H9 (cell line): ENCODE measurements around the gene ACO1. TPM values are rescaled to one million over a fixed set of nuclear protein-coding genes. Genes with fewer than 3 reads are reported as not detected.
A peak's percentile ranks its signal among the peaks of the same experiment; 100 is the strongest.

Source experiments
- DNase-seq: peaks from one replicate; pipeline ENCODE4 v3.0.0-alpha.2; 2017
- H2AFZ ChIP-seq: one replicate; pipeline ENCODE4 v1.6.1; 2013; ENCODE audit warnings: mild to moderate bottlenecking, low read length, control low read depth, moderate library complexity
- H2AK5ac ChIP-seq: 2 replicates; pipeline ENCODE4 v1.6.1; 2013; ENCODE audit warnings: low read length, control low read depth, mixed read lengths; ENCODE audit not compliant: insufficient read length
- H2BK120ac ChIP-seq: one replicate; pipeline ENCODE4 v1.6.1; 2013; ENCODE audit warnings: low read depth, mild to moderate bottlenecking, low read length, control low read depth, inconsistent platforms; ENCODE audit not compliant: poor library complexity, severe bottlenecking
- H2BK12ac ChIP-seq: 2 replicates; pipeline ENCODE4 v1.6.1; 2013; ENCODE audit warnings: low read length, control low read depth, mixed read lengths, low read depth; ENCODE audit not compliant: insufficient read length
- H2BK15ac ChIP-seq: 2 replicates; pipeline ENCODE4 v1.6.1; 2013; ENCODE audit warnings: low read depth, low read length, control low read depth
- H2BK20ac ChIP-seq: one replicate; pipeline ENCODE4 v1.6.1; 2013; ENCODE audit warnings: low read depth, mild to moderate bottlenecking, low read length, control low read depth, inconsistent platforms; ENCODE audit not compliant: poor library complexity, severe bottlenecking
- H2BK5ac ChIP-seq: 2 replicates; pipeline ENCODE4 v1.6.1; 2013; ENCODE audit warnings: low read length, control low read depth, mixed read lengths; ENCODE audit not compliant: insufficient read length
- H3K14ac ChIP-seq: 2 replicates; pipeline ENCODE4 v1.6.1; 2013; ENCODE audit warnings: low read length, control low read depth; ENCODE audit not compliant: insufficient read depth
- H3K18ac ChIP-seq: 2 replicates; pipeline ENCODE4 v1.6.1; 2013; ENCODE audit warnings: low read depth, mild to moderate bottlenecking, mixed read lengths, low read length, control low read depth; ENCODE audit not compliant: insufficient read length
- H3K23ac ChIP-seq: 2 replicates; pipeline ENCODE4 v1.6.1; 2013; ENCODE audit warnings: low read length, control low read depth, mixed read lengths, low read depth; ENCODE audit not compliant: insufficient read length
- H3K23me2 ChIP-seq: 2 replicates; pipeline ENCODE4 v1.6.1; 2013; ENCODE audit warnings: low read depth, mild to moderate bottlenecking, mixed read lengths, low read length, control low read depth; ENCODE audit not compliant: insufficient read length, poor library complexity, severe bottlenecking
- H3K27ac ChIP-seq: 2 replicates; pipeline ENCODE4 v1.5.1; 2013; ENCODE audit warnings: low read length, control low read depth, mixed read lengths, low read depth; ENCODE audit not compliant: insufficient read length
- H3K27me3 ChIP-seq: 2 replicates; pipeline ENCODE4 v1.6.1; 2013; ENCODE audit warnings: low read length, control low read depth, inconsistent platforms; ENCODE audit not compliant: insufficient read depth
- H3K4ac ChIP-seq: 2 replicates; pipeline ENCODE4 v1.6.1; 2013; ENCODE audit warnings: low read depth, mild to moderate bottlenecking, control low read depth, inconsistent platforms, low read length, moderate library complexity
- H3K4me1 ChIP-seq: 2 replicates; pipeline ENCODE4 v1.6.1; 2013; ENCODE audit warnings: low read length, control low read depth, inconsistent platforms; ENCODE audit not compliant: insufficient read depth
- H3K4me2 ChIP-seq: 2 replicates; pipeline ENCODE4 v1.6.1; 2013; ENCODE audit warnings: low read length, control low read depth, mixed read lengths; ENCODE audit not compliant: insufficient read length, insufficient read depth
- H3K56ac ChIP-seq: 2 replicates; pipeline ENCODE4 v1.6.1; 2013; ENCODE audit warnings: low read depth, mild to moderate bottlenecking, mixed read lengths, low read length, control low read depth; ENCODE audit not compliant: insufficient read length
- H3K79me1 ChIP-seq: 2 replicates; pipeline ENCODE4 v1.6.1; 2013; ENCODE audit warnings: low read depth, mild to moderate bottlenecking, moderate library complexity, low read length, control low read depth, inconsistent platforms; ENCODE audit not compliant: insufficient read depth, poor library complexity, severe bottlenecking
- H3K79me2 ChIP-seq: 2 replicates; pipeline ENCODE4 v1.6.1; 2013; ENCODE audit warnings: low read length, control low read depth, inconsistent platforms; ENCODE audit not compliant: insufficient read depth
- H3K9ac ChIP-seq: 2 replicates; pipeline ENCODE4 v1.6.1; 2013; ENCODE audit warnings: low read length, control low read depth, mixed read lengths; ENCODE audit not compliant: insufficient read length; ENCODE audit errors: extremely low read depth
- H3K9me3 ChIP-seq: one replicate; pipeline ENCODE4 v1.6.1; 2013; ENCODE audit warnings: low read depth, low read length, inconsistent platforms; ENCODE audit not compliant: control insufficient read depth
- H3T11ph ChIP-seq: one replicate; pipeline ENCODE4 v1.6.1; 2013; ENCODE audit warnings: mild to moderate bottlenecking, low read length, control low read depth, inconsistent platforms
- H4K20me1 ChIP-seq: one replicate; pipeline ENCODE4 v1.6.1; 2013; ENCODE audit not compliant: control insufficient read depth, insufficient read length, insufficient read depth
- H4K5ac ChIP-seq: 2 replicates; pipeline ENCODE4 v1.6.1; 2013; ENCODE audit warnings: low read depth, mild to moderate bottlenecking, mixed read lengths, low read length, control low read depth; ENCODE audit not compliant: insufficient read length
- H4K8ac ChIP-seq: replicated peaks from 2 replicates; pipeline ENCODE4 v1.6.1; 2013; ENCODE audit warnings: low read length, control low read depth, mixed read lengths, low read depth; ENCODE audit not compliant: insufficient read length
- H4K91ac ChIP-seq: 2 replicates; pipeline ENCODE4 v1.6.1; 2013; ENCODE audit warnings: low read depth, mild to moderate bottlenecking, moderate library complexity, mixed read lengths, low read length, control low read depth; ENCODE audit not compliant: insufficient read length
- H3K27ac Mint-ChIP-seq, 3 experiments: 2 replicates in 2 of 3; 3 replicates in 1 of 3; pipeline ENCODE4 v1.8.0; 2020 to 2021; ENCODE audit warnings: mixed read lengths in 3 of 3, mild to moderate bottlenecking in 1 of 3, moderate library complexity in 1 of 3
- H3K27me3 Mint-ChIP-seq: 2 replicates; pipeline ENCODE4 v1.8.0; 2021; ENCODE audit warnings: low read depth, mild to moderate bottlenecking, moderate library complexity, mixed read lengths
- H3K36me3 Mint-ChIP-seq, 3 experiments: 2 replicates in 2 of 3; 3 replicates in 1 of 3; pipeline ENCODE4 v1.8.0; 2020 to 2021; ENCODE audit warnings: low read depth in 3 of 3, mixed read lengths in 3 of 3; ENCODE audit not compliant: insufficient read depth in 1 of 3
- H3K4me1 Mint-ChIP-seq, 2 experiments: 2 replicates each; pipeline ENCODE4 v1.8.0; 2020; ENCODE audit warnings: mixed read lengths in 2 of 2
- H3K4me3 Mint-ChIP-seq, 2 experiments: 2 replicates in 1 of 2; 3 replicates in 1 of 2; pipeline ENCODE4 v1.8.0; 2020 to 2021; ENCODE audit warnings: mild to moderate bottlenecking in 2 of 2, mixed read lengths in 2 of 2, moderate library complexity in 1 of 2
- H3K9me3 Mint-ChIP-seq, 2 experiments: 2 replicates in 1 of 2; 3 replicates in 1 of 2; pipeline ENCODE4 v1.8.0; 2020; ENCODE audit warnings: mild to moderate bottlenecking in 2 of 2, mixed read lengths in 2 of 2, moderate library complexity in 1 of 2
- WGBS: extraction: QIAGEN DNeasy Blood & Tissue Kit; methylation state at CpG from one replicate; pipeline ENCODE4 v1.1.7; 2013; ENCODE audit warnings: missing lambda C conversion rate, low lambda C conversion rate, mixed read lengths; ENCODE audit not compliant: insufficient read length; ENCODE audit errors: extremely low coverage; 5-methylcytosine and 5-hydroxymethylcytosine counted together
- total RNA-seq: library from RNA; stranded (reverse); gene quantifications from 2 replicates; pipeline ENCODE4 v1.2.1, GENCODE V29; 2021
- TF ChIP-seq, protein P1 (sequence below): fragments of 200-600 bp; sonication (generic); conservative IDR thresholded peaks from 3 replicates; pipeline ENCODE4 v1.8.0; 2021; ENCODE audit warnings: antibody characterized with exemption, mild to moderate bottlenecking

The ACO1 gene
- total RNA-seq, 1 experiment from 2014 or later, result 44.5 TPM

DNA sequence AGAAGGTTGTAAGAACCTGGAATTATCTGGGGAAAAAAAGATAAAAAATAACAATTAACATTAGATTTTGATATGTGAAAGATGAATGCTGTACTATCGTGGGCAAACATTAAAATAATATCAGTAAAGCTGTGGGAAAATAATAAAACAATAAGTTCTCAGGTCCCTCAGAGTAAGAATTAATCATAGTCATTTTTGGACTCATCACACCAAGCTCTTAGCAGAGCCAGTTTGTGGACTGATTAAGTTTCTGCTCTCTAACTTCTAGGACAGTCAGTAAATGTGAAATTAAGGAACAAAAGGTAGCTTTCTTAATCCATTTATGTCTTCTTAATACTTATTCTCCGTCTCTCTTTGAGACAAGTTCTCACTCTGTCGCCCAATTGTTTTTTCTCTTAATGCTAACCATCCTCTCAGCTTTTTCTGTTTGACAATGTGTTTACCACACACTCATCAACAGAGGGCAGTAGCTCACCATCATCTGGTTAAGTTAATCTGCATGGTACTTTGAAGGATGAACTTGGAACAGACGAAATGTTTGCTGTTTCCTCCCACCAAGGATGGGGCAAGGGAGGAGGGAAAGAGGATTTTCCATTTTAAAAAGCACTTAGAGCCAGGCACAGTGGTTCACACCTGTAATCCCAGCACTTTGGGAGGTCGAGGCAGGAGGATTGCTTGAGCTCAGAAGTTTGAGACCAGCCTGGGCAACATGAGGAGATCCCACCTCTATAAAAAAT, 5.3 kb upstream of the ACO1 start:
- Mint-ChIP-seq H3K36me3 (no peaks in the 10 kb centered on the region), H3K9me3 (no peaks in the 10 kb centered on the region; a peak in 1 of 5 replicates), H3K27me3 (peaks cover 28% of the 10 kb centered on the region), H3K27ac (no peak overlapping the region), H3K4me3 (no peak overlapping the region; a peak in 1 of 5 replicates), H3K4me1 (peaks cover 12 to 15% of the 10 kb centered on the region in 2 experiments)
- Histone ChIP-seq H4K20me1 (no peaks in the 10 kb centered on the region), H3K27ac (no peak overlapping the region), H3K14ac (no peak overlapping the region), H2AK5ac (no peak overlapping the region), H2BK15ac (no peak overlapping the region), H2AFZ (no peak overlapping the region), H3K18ac (no peak overlapping the region), H3K27me3 (peaks cover 5% of the 10 kb centered on the region; the same call in 1 of the 2 replicates), H2BK5ac (no peak overlapping the region), H3K9ac (no peak overlapping the region), H3K23me2 (peaks cover 6% of the 10 kb centered on the region), H3T11ph (no peak overlapping the region), H3K56ac (no peak overlapping the region), H4K91ac (no peak overlapping the region), H2BK12ac (no peak overlapping the region), H3K4me1 (peaks cover 2% of the 10 kb centered on the region; the same call in 1 of the 2 replicates), H3K79me1 (no peaks in the 10 kb centered on the region), H3K9me3 (no peaks in the 10 kb centered on the region), H4K8ac (no peak overlapping the region), H3K4me2 (no peak overlapping the region), H3K79me2 (no peaks in the 10 kb centered on the region), H2BK120ac (no peak overlapping the region), H3K4ac (no peak overlapping the region), H3K23ac (no peak overlapping the region), H2BK20ac (no peak overlapping the region), H4K5ac (no peak overlapping the region)
- no CpG with 5 or more reads among the region's 5 CpGs for WGBS
- peak; percentile 50 for DNase-seq
- TF ChIP-seq, protein P1, sequence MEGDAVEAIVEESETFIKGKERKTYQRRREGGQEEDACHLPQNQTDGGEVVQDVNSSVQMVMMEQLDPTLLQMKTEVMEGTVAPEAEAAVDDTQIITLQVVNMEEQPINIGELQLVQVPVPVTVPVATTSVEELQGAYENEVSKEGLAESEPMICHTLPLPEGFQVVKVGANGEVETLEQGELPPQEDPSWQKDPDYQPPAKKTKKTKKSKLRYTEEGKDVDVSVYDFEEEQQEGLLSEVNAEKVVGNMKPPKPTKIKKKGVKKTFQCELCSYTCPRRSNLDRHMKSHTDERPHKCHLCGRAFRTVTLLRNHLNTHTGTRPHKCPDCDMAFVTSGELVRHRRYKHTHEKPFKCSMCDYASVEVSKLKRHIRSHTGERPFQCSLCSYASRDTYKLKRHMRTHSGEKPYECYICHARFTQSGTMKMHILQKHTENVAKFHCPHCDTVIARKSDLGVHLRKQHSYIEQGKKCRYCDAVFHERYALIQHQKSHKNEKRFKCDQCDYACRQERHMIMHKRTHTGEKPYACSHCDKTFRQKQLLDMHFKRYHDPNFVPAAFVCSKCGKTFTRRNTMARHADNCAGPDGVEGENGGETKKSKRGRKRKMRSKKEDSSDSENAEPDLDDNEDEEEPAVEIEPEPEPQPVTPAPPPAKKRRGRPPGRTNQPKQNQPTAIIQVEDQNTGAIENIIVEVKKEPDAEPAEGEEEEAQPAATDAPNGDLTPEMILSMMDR, result peak; percentile 83
